B cell (primary cell): ENCODE results near the gene HEXD. TPM values are rescaled to one million over a fixed set of nuclear protein-coding genes. Genes with fewer than 3 reads are reported as not detected.

Source experiments
- ATAC-seq: fragments of 200-7000 bp; cut with Tn5 transposase; one replicate; pipeline ENCODE4 v1.10.0; 2021; ENCODE audit warnings: low read depth, mild to moderate bottlenecking, moderate number of reproducible peaks, moderate library complexity
- CTCF ChIA-PET: fragments of 350-600 bp; sonication (Branson Sonifier 250); formaldehyde crosslinking; loops from one replicate; lab custom pipeline; 2021; ENCODE audit warnings: antibody characterized with exemption, inconsistent platforms; lab: Charles Lee
- POLR2A ChIA-PET: fragments of 350-600 bp; sonication (Branson Sonifier 250); formaldehyde crosslinking; loops from one replicate; lab custom pipeline; 2021; ENCODE audit warnings: antibody characterized with exemption; lab: Charles Lee
- DNase-seq: peaks from one replicate; pipeline ENCODE4 v3.0.0; 2013
- H2AFZ ChIP-seq: 2 replicates; pipeline ENCODE4 v1.6.1; 2012; ENCODE audit warnings: mild to moderate bottlenecking, low read depth, low read length; ENCODE audit not compliant: insufficient read depth, poor library complexity, severe bottlenecking
- H3K27ac ChIP-seq, 2 donors: 1 replicate in 1 of 2; 2 replicates in 1 of 2; pipeline ENCODE4 v1.5.1; 2012 to 2013; ENCODE audit warnings: low read length in 2 of 2, mild to moderate bottlenecking in 2 of 2, moderate library complexity in 1 of 2
- H3K27me3 ChIP-seq, 4 experiments: fragments of 200-600 bp in 1 of 4; sonication (generic) in 1 of 4; replicated peaks in 1 of 4; 1 replicate in 2 of 4; 2 replicates in 2 of 4; pipeline versions ENCODE4 v1.6.1 to v1.7.0; 2013 to 2016; ENCODE audit warnings: low read length in 3 of 4, mild to moderate bottlenecking in 2 of 4, mixed read lengths in 1 of 4, moderate library complexity in 1 of 4; ENCODE audit not compliant: insufficient read depth in 4 of 4, control insufficient read depth in 3 of 4; ENCODE audit errors: control extremely low read depth in 1 of 4
- H3K36me3 ChIP-seq, 2 experiments: replicated peaks in 1 of 2; 1 replicate in 1 of 2; 2 replicates in 1 of 2; pipeline versions ENCODE4 v1.6.1 to v1.7.1; 2013; ENCODE audit warnings: low read length in 1 of 2; ENCODE audit not compliant: insufficient read depth in 2 of 2, control insufficient read depth in 1 of 2; ENCODE audit errors: control extremely low read depth in 1 of 2, extremely low read depth in 1 of 2
- H3K4me1 ChIP-seq, 2 donors: fragments of 200-600 bp in 1 of 2; sonication (generic) in 1 of 2; 1 replicate in 1 of 2; 2 replicates in 1 of 2; pipeline versions ENCODE4 v1.5.1 to v1.6.1; 2013 to 2017; ENCODE audit warnings: low read length in 2 of 2; ENCODE audit not compliant: control insufficient read depth in 2 of 2, insufficient read depth in 2 of 2
- H3K4me2 ChIP-seq: replicated peaks from 2 replicates; pipeline ENCODE3; 2012; ENCODE audit warnings: mild to moderate bottlenecking, low read depth, low read length; ENCODE audit not compliant: poor library complexity, severe bottlenecking
- H3K4me3 ChIP-seq, 5 experiments: fragments of 200-600 bp in 1 of 5; sonication (generic) in 1 of 5; 1 replicate in 3 of 5; 2 replicates in 2 of 5; pipeline versions ENCODE4 v1.5.1 to v1.7.0; 2011 to 2016; ENCODE audit warnings: low read length in 4 of 5, mild to moderate bottlenecking in 4 of 5, low read depth in 2 of 5, control low read depth in 1 of 5, moderate library complexity in 1 of 5; ENCODE audit not compliant: insufficient read depth in 1 of 5; ENCODE audit errors: control extremely low read depth in 1 of 5, extremely low read depth in 1 of 5
- H3K79me2 ChIP-seq: fragments of 200-600 bp; sonication (generic); one replicate; pipeline ENCODE4 v1.6.0; 2016; ENCODE audit warnings: low read length; ENCODE audit not compliant: control insufficient read depth, insufficient read depth
- H3K9ac ChIP-seq: fragments of 200-600 bp; sonication (generic); 2 replicates; pipeline ENCODE4 v1.6.1; 2017; ENCODE audit warnings: mild to moderate bottlenecking, low read length, moderate library complexity
- H3K9me3 ChIP-seq, 3 donors: one replicate each; pipeline versions ENCODE4 v1.6.1 to v1.7.1; 2013; ENCODE audit warnings: low read length in 2 of 3; ENCODE audit not compliant: control insufficient read depth in 2 of 3, insufficient read depth in 1 of 3; ENCODE audit errors: control extremely low read depth in 1 of 3
- H4K20me1 ChIP-seq: 2 replicates; pipeline ENCODE4 v1.6.0; 2012; ENCODE audit warnings: mild to moderate bottlenecking, low read length; ENCODE audit not compliant: insufficient read depth, control insufficient read depth, poor library complexity, severe bottlenecking
- H3K27ac Mint-ChIP-seq: one replicate; pipeline ENCODE4 v1.8.0; 2021; ENCODE audit warnings: mixed read lengths
- H3K27me3 Mint-ChIP-seq: one replicate; pipeline ENCODE4 v1.8.0; 2021; ENCODE audit warnings: mixed read lengths
- H3K4me1 Mint-ChIP-seq: one replicate; pipeline ENCODE4 v1.8.0; 2021; ENCODE audit warnings: mixed read lengths
- H3K4me3 Mint-ChIP-seq: one replicate; pipeline ENCODE4 v1.8.0; 2021; ENCODE audit warnings: mixed read lengths
- H3K9me3 Mint-ChIP-seq: one replicate; pipeline ENCODE4 v1.8.0; 2022; ENCODE audit warnings: mixed read lengths; ENCODE audit not compliant: insufficient read depth
- EZH2 ChIP-seq: IDR thresholded peaks from 2 replicates; pipeline ENCODE4 v1.6.1; 2012; ENCODE audit warnings: borderline replicate concordance, low read depth, mild to moderate bottlenecking, moderate library complexity, low read length; ENCODE audit not compliant: insufficient read depth, poor library complexity, severe bottlenecking
- WGBS: methylation state at CpG from one replicate; pipeline ENCODE4 v1.1.5; 2013; ENCODE audit warnings: missing lambda C conversion rate; ENCODE audit not compliant: insufficient coverage; 5-methylcytosine and 5-hydroxymethylcytosine counted together
- intact Hi-C: fragments of 100-400 bp; cut with micrococcal nuclease; formaldehyde crosslinking; loops from one replicate; pipeline ENCODE4 v1.10.0; 2022
- polyA plus RNA-seq: library from polyadenylated mRNA; depleted of rRNA; stranded (reverse); fragments of >200 nt; gene quantifications from 2 replicates; pipeline ENCODE4 v1.2.3, GENCODE V29; 2012
- total RNA-seq, 2 donors: library from RNA; stranded (reverse); fragments of 120-200 nt in 1 of 2; gene quantifications; 1 replicate in 1 of 2; 2 replicates in 1 of 2; pipeline versions ENCODE4 v1.2.3 to v1.2.4, GENCODE V29; 2013 to 2022
- TF ChIP-seq, protein P1 (sequence below): fragments of 200-600 bp; IDR thresholded peaks from one replicate; pipeline ENCODE4 v1.8.0; 2022; ENCODE audit warnings: antibody characterized with exemption, mild to moderate bottlenecking

The HEXD gene
- total and polyA plus RNA-seq, 2 donors (not counting 1 experiment from before 2014, with no cell fraction given) = 128 to 317 TPM

DNA sequence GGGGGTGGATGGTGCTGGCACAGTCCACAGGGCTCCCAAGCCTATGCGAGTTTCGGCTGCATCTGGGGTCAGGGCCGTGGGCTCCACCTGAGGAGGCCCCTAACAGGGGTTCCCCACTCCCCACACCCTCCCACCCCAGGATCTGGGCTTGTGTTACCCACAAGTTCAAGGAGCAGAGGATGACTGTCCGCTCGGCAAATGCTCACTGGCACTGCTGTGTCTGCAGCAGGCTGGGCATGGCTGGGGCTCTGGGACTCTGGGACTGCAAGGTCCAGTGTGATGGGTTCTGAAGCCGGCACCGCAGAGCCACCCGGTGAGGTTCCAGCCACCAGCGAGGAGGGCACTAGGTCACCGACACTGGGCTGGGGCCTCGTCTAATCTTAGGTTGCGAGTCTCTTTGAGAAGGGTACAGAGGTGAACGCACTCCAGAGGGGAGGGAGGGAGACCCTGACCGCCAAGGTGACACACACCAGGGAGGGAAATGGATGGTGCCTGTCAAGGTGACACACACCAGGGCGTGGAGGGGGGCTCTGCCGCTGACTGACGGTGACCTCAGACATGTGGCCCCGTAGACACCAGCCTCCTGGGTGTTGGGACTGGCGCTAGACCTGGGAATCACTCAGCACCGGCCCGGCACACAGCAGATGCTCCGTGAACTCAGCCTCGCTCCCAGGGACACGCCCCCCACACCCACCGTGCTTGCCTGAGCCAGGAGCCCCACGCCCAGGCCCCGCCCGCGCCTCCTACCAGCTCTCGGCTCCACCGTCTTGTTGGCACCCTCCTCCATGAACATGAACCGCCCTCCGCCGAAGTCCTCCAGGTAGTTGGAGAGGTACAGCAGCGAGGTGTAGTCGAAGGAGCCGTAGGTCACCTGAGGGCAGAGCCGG, 20.5 kb upstream of the HEXD start:
- H3K36me3 ChIP-seq = peaks cover 3 to 15% of the 10 kb centered on the region in 2 experiments
- 94% methylated on average over 38 of the region's 38 CpGs for WGBS
- no peak overlapping the region for H3K9ac ChIP-seq
- CTCF ChIA-PET = no interaction called here
- H2AFZ ChIP-seq = no peak overlapping the region
- no peaks in the 10 kb centered on the region for H4K20me1 ChIP-seq
- TF ChIP-seq EZH2 = no peak
- TF ChIP-seq, protein P1, sequence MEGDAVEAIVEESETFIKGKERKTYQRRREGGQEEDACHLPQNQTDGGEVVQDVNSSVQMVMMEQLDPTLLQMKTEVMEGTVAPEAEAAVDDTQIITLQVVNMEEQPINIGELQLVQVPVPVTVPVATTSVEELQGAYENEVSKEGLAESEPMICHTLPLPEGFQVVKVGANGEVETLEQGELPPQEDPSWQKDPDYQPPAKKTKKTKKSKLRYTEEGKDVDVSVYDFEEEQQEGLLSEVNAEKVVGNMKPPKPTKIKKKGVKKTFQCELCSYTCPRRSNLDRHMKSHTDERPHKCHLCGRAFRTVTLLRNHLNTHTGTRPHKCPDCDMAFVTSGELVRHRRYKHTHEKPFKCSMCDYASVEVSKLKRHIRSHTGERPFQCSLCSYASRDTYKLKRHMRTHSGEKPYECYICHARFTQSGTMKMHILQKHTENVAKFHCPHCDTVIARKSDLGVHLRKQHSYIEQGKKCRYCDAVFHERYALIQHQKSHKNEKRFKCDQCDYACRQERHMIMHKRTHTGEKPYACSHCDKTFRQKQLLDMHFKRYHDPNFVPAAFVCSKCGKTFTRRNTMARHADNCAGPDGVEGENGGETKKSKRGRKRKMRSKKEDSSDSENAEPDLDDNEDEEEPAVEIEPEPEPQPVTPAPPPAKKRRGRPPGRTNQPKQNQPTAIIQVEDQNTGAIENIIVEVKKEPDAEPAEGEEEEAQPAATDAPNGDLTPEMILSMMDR = no peak
- intact Hi-C loops = no loop called here
- no peak overlapping the region for H3K27ac ChIP-seq
- Mint-ChIP-seq H3K27me3 (no peaks in the 10 kb centered on the region), H3K4me3 (no peak overlapping the region), H3K4me1 (peaks cover 10% of the 10 kb centered on the region), H3K27ac (no peak overlapping the region), H3K9me3 (no peaks in the 10 kb centered on the region)
- H3K4me1 ChIP-seq = peaks cover 8 to 14% of the 10 kb centered on the region in 2 donors
- no peak for DNase-seq
- no peak for ATAC-seq
- H3K27me3 ChIP-seq = no peaks in the 10 kb centered on the region
- POLR2A ChIA-PET = no interaction called here
- H3K9me3 ChIP-seq = no peaks in the 10 kb centered on the region
- H3K4me3 ChIP-seq = no peak overlapping the region
- H3K79me2 ChIP-seq = no peaks in the 10 kb centered on the region
- no peak overlapping the region for H3K4me2 ChIP-seq

DNA sequence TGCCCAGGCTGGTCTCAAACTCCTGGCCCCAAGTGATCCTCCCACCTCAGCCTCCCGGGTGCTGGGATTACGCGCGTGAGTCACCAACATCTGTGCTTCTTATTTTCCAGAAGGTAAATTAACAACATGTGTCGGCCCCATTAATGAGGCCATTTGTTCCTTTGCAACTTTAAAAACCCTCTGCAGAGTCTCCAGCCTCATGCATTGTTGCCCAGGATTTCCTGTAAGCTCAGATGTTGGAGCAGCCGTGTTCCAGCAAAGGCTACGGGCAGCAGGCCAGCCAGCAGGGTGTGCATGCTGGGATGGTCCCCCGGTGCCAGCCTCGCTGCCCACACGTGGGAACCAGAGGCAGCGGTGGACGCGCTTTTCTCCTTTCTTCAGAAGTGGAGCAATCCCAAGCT, 19.1 kb upstream of the HEXD start:
- intact Hi-C loops = no loop called here
- no peak overlapping the region for H2AFZ ChIP-seq
- Mint-ChIP-seq H3K27ac (no peak overlapping the region), H3K9me3 (no peaks in the 10 kb centered on the region), H3K27me3 (no peaks in the 10 kb centered on the region), H3K4me3 (no peak overlapping the region), H3K4me1 (peaks cover 10% of the 10 kb centered on the region)
- no peak overlapping the region for H3K4me3 ChIP-seq
- H3K27me3 ChIP-seq = no peaks in the 10 kb centered on the region
- no peaks in the 10 kb centered on the region for H3K9me3 ChIP-seq
- peaks cover 8 to 14% of the 10 kb centered on the region in 2 donors for H3K4me1 ChIP-seq
- no peak for TF ChIP-seq EZH2
- TF ChIP-seq, protein P1 = no peak
- DNase-seq (no peak), ATAC-seq (no peak)
- peaks cover 5 to 16% of the 10 kb centered on the region in 2 experiments for H3K36me3 ChIP-seq
- H4K20me1 ChIP-seq = no peaks in the 10 kb centered on the region
- ChIA-PET POLR2A (interaction anchor here (1.3 kb wide), 1 partner anchor 99 kb away, joined by 4 read pairs; no protein-coding TSS in a partner anchor), CTCF (no interaction called here)
- H3K27ac ChIP-seq = no peak overlapping the region
- H3K4me2 ChIP-seq = no peak overlapping the region
- H3K79me2 ChIP-seq = no peaks in the 10 kb centered on the region
- 94% methylated on average over 13 of the region's 13 CpGs for whole genome bisulfite sequencing
- H3K9ac ChIP-seq = no peak overlapping the region
